ENCODE measurements around the gene SNTN. TPM values are rescaled to one million over a fixed set of nuclear protein-coding genes. Genes with fewer than 3 reads are reported as not detected.

The SNTN gene
- total RNA-seq: not detected in 2 replicates

DNA sequence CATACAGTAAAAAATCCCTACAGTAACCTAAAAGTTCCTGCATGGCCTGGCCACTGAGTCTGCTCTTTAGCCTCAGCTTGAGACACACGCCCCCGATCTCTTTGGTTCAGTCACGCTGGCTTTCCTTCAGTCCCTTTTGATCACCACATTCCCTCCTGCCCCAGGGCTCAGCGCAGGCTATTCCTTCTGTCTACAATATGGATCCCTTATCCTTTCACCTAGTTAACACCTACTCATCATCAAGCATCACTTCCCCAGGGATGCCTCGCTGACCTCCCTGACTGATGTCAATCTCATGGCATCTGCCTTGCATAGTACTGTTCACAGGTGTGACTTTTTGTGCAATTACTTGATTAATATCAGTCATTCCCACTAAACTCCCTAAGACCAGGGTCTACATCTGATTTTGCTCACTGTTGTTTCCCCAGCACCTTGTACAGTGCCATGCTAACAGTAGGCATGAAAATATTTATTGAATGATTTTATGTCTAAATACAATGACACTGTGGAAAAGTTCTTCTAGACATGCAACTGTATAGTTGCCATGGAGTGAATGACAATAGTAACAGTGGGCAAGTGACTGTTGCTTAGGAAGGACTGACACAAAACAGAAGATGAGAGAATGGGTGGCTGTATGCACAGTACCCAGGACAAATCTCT is at the start of gene SNTN:
SNTN (plus strand) TSS at position 610 of the 660 bp plus-strand sequence; CDS start at position 623, 13 bp downstream.
- H3K4me3 ChIP-seq (ENCODE audit: low read depth, low read length): no peak within 1 kb of the TSS
- TF ChIP-seq CTCF (IDR thresholded peaks at IDR 0.05; ENCODE audit: insufficient read depth, low read depth, low read length): no peak

GRCh38 chr3:63607716-63608115 is 44.8 kb upstream of the SNTN start:
- H3K4me3 ChIP-seq (ENCODE audit: low read depth, low read length): no peak overlapping the region
- no peak for DNase-seq (ENCODE audit: low read depth)
- TF ChIP-seq CTCF (IDR thresholded peaks at IDR 0.05; ENCODE audit: insufficient read depth, low read depth, low read length): no peak

More for the DNA sequence above, at the start of gene SNTN:
- DNase-seq (ENCODE audit: low read depth): no peak

DNA sequence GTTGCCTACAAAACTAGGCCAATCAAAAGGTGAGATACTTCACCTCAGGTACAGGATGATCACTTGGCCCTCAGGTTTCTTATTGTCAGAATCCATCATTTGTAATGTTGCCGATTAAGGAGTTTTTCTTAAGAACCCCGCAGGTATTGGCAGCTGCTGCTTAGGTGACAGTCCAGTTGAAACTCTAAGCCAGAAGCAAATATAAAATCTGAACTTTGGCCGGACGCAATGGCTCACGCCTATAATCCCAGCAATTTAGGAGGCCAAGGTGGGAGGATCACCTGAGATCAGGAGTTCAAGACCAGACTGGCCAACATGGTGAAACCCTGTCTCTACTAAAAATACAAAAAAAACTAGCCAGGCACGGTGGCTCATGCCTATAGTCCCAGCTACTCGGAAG is 43.1 kb upstream of the SNTN start:
- H3K4me3 ChIP-seq (ENCODE audit: low read depth, low read length): no peak overlapping the region
- no peak for DNase-seq (ENCODE audit: low read depth)
- TF ChIP-seq CTCF (IDR thresholded peaks at IDR 0.05; ENCODE audit: insufficient read depth, low read depth, low read length): no peak

DNA sequence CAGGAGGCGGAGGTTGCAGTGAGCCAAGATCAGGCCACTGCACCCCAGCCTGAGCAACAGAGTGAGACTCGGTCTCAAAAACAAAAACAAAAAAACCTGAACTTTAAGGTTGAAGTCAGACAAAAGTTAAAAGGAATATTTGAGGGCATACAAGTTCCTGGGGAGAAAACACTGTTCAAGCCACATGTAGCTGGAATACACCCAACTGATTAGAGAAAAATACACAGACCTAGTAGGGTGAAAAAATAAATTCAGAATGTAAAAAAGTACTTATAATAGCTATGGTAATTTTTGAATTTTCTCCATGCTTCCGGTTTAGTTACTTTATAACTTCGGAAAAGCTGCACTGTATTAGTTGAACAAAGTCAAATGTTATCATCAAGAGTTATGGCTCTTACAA is 42.6 kb upstream of the SNTN start:
- H3K4me3 ChIP-seq (ENCODE audit: low read depth, low read length): no peak overlapping the region
- no peak for DNase-seq (ENCODE audit: low read depth)
- no peak for TF ChIP-seq CTCF (IDR thresholded peaks at IDR 0.05; ENCODE audit: insufficient read depth, low read depth, low read length)

DNA sequence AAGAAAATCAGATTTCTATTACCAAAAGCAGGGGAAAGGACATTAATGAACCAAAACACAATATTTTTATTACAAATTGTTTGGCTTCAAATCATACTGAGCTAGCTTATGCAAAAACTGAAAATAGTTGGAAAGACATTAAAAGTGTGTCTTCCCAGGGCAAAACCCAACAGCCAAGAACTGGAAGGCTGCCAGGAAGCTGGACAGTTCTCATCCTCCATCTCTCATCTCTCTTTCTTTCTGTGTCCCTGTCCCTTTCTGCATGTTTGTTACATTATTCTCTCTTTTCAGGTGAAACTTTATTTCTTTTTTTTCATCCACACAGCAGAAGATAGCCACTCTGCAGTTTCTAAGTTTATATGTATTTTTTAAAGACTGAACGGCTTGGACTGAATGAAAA is 41.1 kb upstream of the SNTN start:
- no peak for DNase-seq (ENCODE audit: low read depth)
- TF ChIP-seq CTCF (IDR thresholded peaks at IDR 0.05; ENCODE audit: insufficient read depth, low read depth, low read length): no peak

GRCh38 chr3:63613561-63613960 is 38.9 kb upstream of the SNTN start:
- no peak overlapping the region for H3K4me3 ChIP-seq (ENCODE audit: low read depth, low read length)
- DNase-seq (ENCODE audit: low read depth): peak; percentile 16
- no peak for TF ChIP-seq CTCF (IDR thresholded peaks at IDR 0.05; ENCODE audit: insufficient read depth, low read depth, low read length)

More for the DNA sequence above, 41.1 kb upstream of the SNTN start:
- no peak overlapping the region for H3K4me3 ChIP-seq (ENCODE audit: low read depth, low read length)

DNA sequence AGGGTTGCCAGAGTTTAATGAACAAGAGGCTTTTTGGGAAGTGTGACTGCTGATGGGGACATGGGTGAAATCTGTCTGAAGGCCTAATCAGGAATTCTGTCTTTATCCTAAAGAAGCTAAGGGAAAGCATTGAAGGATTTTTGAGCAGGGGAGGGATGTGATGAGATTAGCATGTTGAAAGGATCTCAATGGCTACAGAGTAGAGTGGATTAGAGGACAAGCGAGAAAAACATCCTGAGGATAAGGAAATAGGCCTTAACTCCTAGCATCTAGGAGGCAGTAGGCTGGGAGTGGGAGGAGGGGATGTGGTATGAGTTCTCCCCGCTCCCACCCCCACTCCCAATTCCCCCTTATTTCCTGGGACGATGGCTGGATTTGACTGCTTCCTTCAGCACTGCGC is 35.1 kb upstream of the SNTN start:
- no peak for DNase-seq (ENCODE audit: low read depth)
- H3K4me3 ChIP-seq (ENCODE audit: low read depth, low read length): no peak overlapping the region
- no peak for TF ChIP-seq CTCF (IDR thresholded peaks at IDR 0.05; ENCODE audit: insufficient read depth, low read depth, low read length)
